ENCODE results near the gene TECPR1. TPM values are rescaled to one million over a fixed set of nuclear protein-coding genes. Genes with fewer than 3 reads are reported as not detected.
"Not testable (repeated sequence)": the region's sequence is repeated elsewhere in the genome, so short reads cannot be mapped to it uniquely, and the experiment has no call there.

TECPR1 gene
- total and polyA plus RNA-seq, 4 donors, result 16.7 to 73.6 (median 31.8) TPM

- H3K27me3 ChIP-seq (ENCODE audit: control insufficient read depth in 3 of 3, insufficient read depth in 3 of 3, low read length in 2 of 3), result no peaks in the 10 kb centered on the region
- peaks cover 0 to 45% (median 5%) of the 10 kb centered on the region in 4 donors for H3K36me3 ChIP-seq (ENCODE audit: control insufficient read depth in 4 of 4, insufficient read depth in 4 of 4, low read length in 4 of 4)
- H3K9ac ChIP-seq (ENCODE audit: insufficient read depth in 1 of 2, low read length in 2 of 2), result no peak overlapping the region
- no peak overlapping the region for H3K4me3 ChIP-seq
- DNase-seq, result no peak
- no peak overlapping the region for H3K27ac ChIP-seq (ENCODE audit: low read depth in 1 of 2, low read length in 1 of 2)
- H3K9me3 ChIP-seq (ENCODE audit: control insufficient read depth in 4 of 4, insufficient read depth in 3 of 4, low read length in 3 of 4), result no peaks in the 10 kb centered on the region
- peaks cover 0 to 6% (median 0%) of the 10 kb centered on the region in 5 donors for H3K4me1 ChIP-seq (ENCODE audit: control insufficient read depth in 5 of 5, insufficient read depth in 5 of 5, low read length in 5 of 5)
- TF ChIP-seq, protein P1, sequence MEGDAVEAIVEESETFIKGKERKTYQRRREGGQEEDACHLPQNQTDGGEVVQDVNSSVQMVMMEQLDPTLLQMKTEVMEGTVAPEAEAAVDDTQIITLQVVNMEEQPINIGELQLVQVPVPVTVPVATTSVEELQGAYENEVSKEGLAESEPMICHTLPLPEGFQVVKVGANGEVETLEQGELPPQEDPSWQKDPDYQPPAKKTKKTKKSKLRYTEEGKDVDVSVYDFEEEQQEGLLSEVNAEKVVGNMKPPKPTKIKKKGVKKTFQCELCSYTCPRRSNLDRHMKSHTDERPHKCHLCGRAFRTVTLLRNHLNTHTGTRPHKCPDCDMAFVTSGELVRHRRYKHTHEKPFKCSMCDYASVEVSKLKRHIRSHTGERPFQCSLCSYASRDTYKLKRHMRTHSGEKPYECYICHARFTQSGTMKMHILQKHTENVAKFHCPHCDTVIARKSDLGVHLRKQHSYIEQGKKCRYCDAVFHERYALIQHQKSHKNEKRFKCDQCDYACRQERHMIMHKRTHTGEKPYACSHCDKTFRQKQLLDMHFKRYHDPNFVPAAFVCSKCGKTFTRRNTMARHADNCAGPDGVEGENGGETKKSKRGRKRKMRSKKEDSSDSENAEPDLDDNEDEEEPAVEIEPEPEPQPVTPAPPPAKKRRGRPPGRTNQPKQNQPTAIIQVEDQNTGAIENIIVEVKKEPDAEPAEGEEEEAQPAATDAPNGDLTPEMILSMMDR (IDR thresholded peaks at IDR 0.05; ENCODE audit: control extremely low read depth, extremely low read depth), result no peak
- no peak for ATAC-seq (ENCODE audit: insufficient read depth, low FRiP score)
- 96% methylated on average over 27 to 30 of the region's 30 CpGs for WGBS, 2 donors
These were observed 29.4 kb downstream of the TECPR1 start for GRCh38 chr7:98222533-98223195.

DNA sequence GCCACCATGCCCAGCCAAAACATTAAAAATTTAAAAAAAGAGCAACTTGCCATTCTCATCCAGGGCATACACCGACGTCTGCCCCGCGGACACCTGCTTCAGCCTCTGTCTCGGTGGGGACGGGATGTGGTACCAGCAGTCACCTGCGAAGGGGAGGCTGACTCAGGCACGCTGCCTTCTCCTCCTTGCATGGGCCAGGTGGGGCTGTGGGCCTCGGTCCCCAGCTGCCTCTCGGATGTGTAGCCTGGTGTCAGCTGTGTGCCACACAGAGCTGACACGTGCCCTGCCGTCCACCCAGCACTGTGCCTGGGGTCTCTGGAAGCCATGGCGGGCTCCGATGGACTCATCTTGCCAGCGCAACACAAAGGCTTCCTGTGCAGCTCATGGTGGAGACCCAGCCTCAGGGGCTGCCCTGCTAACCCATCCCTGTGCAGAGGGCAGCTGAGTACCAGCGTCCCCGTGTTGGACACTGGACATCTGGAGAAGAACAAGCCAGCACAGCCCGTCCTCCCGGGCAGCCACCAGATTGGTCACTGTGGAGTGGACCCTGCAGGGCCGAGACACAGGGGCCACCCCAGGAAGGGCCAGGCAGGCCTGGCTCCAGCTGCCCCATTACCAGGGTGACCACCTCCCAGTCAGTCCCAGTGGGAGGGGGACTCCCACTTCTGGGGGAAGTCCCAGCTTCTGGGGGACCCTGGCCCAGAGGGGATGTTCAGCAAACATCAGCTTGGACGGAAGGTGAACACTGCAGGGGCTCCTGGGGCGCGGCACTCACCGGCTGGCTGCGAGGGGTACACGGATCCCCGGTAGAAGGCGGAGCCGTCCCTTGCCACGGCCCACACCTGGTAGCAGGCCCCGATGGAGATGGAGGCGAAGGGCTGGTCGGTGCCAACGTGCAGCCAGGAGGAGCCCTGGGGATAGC lies 30.2 kb downstream of the TECPR1 start:
- H3K4me1 ChIP-seq (ENCODE audit: control insufficient read depth in 5 of 5, insufficient read depth in 5 of 5, low read length in 5 of 5), result peaks cover 0 to 6% (median 0%) of the 10 kb centered on the region in 5 donors
- no peak overlapping the region for H3K9ac ChIP-seq (ENCODE audit: insufficient read depth in 1 of 2, low read length in 2 of 2)
- TF ChIP-seq, protein P1 (IDR thresholded peaks at IDR 0.05; ENCODE audit: control extremely low read depth, extremely low read depth), result no peak
- no peaks in the 10 kb centered on the region for H3K9me3 ChIP-seq (ENCODE audit: control insufficient read depth in 4 of 4, insufficient read depth in 3 of 4, low read length in 3 of 4)
- WGBS, 2 donors, result 96 to 98% methylated on average over 33 to 34 of the region's 34 CpGs
- ATAC-seq (ENCODE audit: insufficient read depth, low FRiP score), result no peak
- H3K27me3 ChIP-seq (ENCODE audit: control insufficient read depth in 3 of 3, insufficient read depth in 3 of 3, low read length in 2 of 3), result no peaks in the 10 kb centered on the region
- no peak overlapping the region for H3K27ac ChIP-seq (ENCODE audit: low read depth in 1 of 2, low read length in 1 of 2)
- peaks cover 0 to 53% (median 5%) of the 10 kb centered on the region in 4 donors for H3K36me3 ChIP-seq (ENCODE audit: control insufficient read depth in 4 of 4, insufficient read depth in 4 of 4, low read length in 4 of 4)
- DNase-seq, result no peak
- H3K4me3 ChIP-seq, result no peak overlapping the region

DNA sequence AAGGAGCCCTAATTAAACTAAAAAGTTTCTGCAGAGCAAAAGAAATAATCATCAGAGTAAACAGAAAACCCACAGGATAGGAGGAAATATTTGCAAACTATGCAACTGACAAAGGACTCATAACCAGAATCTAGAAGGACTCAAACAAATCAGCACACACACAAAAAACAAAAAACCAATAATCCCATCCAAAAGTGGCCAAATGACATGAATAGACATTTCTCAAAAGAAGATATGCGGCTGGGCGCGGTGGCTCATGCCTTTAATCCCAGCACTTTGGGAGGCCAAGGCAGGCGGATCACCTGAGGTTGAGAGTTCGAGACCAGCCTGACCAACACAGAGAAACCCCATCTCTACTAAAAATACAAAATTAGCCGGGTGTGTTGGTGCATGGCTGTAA lies 32.6 kb downstream of the TECPR1 start:
- H3K9ac ChIP-seq (ENCODE audit: insufficient read depth in 1 of 2, low read length in 2 of 2); DNase-seq; ATAC-seq (ENCODE audit: insufficient read depth, low FRiP score); H3K4me3 ChIP-seq; H3K4me1 ChIP-seq (ENCODE audit: control insufficient read depth in 5 of 5, insufficient read depth in 5 of 5, low read length in 5 of 5); H3K27ac ChIP-seq (ENCODE audit: low read depth in 1 of 2, low read length in 1 of 2); H3K9me3 ChIP-seq (ENCODE audit: control insufficient read depth in 4 of 4, insufficient read depth in 3 of 4, low read length in 3 of 4); H3K27me3 ChIP-seq (ENCODE audit: control insufficient read depth in 3 of 3, insufficient read depth in 3 of 3, low read length in 2 of 3): not testable (repeated sequence)
- 97 to 100% methylated on average over 6 of the region's 6 CpGs for WGBS, 2 donors
- H3K36me3 ChIP-seq (ENCODE audit: control insufficient read depth in 4 of 4, insufficient read depth in 4 of 4, low read length in 4 of 4), result peaks cover 0 to 51% (median 1%) of the 10 kb centered on the region in 4 donors
